IPS-NIHi11 (cell line): Measurements from ENCODE around the gene PSMB8.
"Not testable (repeated sequence)": the region's sequence is repeated elsewhere in the genome, so short reads cannot be mapped to it uniquely, and the experiment has no call there.

Source experiments
- DNase-seq: peaks from one replicate; pipeline ENCODE4 v3.0.0; 2012; ENCODE audit warnings: mixed read lengths, low spot score

Gene PSMB8

GRCh38 chr6:32838114-32838958 lies 5.5 kb downstream of the PSMB8 start, which contains the start of gene TAP2:
Gene TAP2 (minus strand): TSS chr6:32838739. CDS start chr6:32838233, 506 bp downstream.
- DNase-seq, result peak; percentile 93

DNA sequence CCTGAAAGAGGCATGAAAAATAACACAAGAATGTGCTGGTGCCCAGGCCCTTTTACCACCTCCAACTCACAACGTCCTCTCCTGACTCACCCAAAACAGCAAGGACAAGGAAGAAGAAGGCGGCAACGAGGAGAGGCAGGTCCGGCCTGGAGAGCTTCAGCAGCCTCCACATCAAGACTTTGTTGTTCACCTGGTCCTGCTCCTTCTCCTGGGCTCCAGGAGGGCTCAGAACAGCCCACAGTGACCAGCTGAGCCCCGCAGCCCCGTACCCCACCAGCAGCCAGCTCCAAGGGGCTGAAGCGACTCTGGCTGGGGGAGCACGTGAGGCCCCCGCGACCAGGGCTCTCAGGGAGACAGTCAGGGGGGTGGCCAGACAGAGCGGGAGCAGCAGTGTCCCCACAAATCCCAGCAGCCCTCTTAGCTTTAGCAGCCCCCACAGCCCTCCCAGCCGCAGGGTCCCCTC lies 6.2 kb downstream of the PSMB8 start:
- DNase-seq, result no peak

GRCh38 chr6:32836873-32837272 lies 7.0 kb downstream of the PSMB8 start:
- no peak for DNase-seq

GRCh38 chr6:32835167-32835893 lies 8.5 kb downstream of the PSMB8 start:
- DNase-seq, result no peak

- no peak for DNase-seq
These were observed 10.2 kb downstream of the PSMB8 start for GRCh38 chr6:32833664-32834063.

DNA sequence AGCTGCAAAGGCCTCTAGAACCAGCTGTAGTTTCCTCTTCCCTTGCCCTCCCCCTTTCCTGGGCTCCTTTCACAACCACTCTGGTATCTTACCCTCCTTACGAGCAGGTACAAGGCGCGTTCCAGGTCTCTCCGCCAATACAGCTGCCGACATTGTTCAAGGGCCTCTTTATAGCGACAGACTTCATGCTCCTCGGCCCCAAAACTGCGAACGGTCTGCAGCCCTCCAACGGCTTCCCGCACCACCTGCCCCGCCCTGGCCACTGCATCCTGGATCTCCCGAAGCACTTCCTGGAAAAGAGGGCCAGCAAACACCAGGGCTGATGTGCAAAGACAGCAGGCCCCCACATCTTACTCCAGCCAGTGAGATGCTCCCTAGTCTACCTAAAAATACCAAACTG lies 11.3 kb downstream of the PSMB8 start:
- no peak for DNase-seq

DNA sequence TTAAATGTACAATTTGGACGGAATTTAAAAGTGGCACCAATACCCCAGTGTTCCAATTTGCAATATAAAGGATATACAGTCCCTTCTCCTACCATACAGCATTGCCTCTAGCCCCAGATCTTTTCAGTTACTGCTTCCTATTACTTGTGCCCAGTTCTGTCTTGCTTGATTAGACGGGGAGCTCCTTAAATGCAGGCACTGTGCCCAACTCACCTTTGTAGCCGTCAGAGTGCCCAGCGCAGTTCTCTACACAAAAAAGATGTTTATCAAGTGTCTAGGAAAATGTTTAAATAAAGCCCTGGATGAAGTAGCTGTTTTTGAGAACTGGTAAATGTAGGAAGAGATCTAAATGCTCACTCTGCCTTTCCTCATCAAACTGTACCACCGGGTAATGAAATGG lies 12.9 kb downstream of the PSMB8 start:
- DNase-seq, result no peak

DNA sequence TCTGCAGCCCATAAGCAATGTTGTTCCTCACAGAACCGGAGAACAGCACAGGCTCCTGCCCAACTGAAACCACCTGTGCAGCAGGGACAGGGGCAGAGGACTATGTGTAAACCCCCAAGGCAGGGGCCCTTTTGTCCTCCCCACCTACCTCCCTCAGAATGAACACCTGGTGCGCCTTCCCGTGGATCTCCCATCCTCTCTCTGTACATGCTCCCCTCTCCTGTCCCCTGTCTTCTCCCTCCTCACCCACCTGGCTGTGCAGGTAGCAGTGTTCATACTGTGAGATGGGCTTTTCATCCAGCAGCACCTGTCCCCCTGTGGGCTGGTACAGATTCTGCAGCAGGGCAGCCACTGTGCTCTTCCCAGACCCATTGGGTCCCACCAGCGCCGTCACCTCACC lies 13.8 kb downstream of the PSMB8 start:
- no peak for DNase-seq

- DNase-seq, result no peak
These were observed 14.4 kb downstream of the PSMB8 start for GRCh38 chr6:32829495-32829894.

DNA sequence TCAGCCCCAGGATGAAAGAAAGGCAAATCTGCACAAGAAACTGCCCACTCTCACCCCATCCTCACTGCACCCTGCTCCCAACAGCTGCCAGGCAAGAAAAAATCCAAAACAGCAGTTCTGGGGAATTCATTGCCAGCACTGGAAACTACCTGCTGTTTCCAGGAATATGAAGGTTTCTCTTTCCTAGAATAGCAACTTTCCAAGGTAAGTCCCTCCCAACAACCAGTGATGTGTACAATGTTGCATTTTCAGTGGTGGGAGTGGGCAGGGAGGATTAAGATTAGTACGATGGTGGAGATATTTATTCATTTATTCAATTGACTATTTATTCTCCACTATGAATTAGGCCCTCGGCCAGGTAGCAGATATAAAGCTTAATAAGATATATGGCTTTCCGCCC lies 16.8 kb downstream of the PSMB8 start:
- DNase-seq, result no peak

- DNase-seq, result no peak
These were observed 17.9 kb downstream of the PSMB8 start for GRCh38 chr6:32825966-32826365.

GRCh38 chr6:32819729-32820128 lies 24.1 kb downstream of the PSMB8 start:
- DNase-seq, result no peak

DNA sequence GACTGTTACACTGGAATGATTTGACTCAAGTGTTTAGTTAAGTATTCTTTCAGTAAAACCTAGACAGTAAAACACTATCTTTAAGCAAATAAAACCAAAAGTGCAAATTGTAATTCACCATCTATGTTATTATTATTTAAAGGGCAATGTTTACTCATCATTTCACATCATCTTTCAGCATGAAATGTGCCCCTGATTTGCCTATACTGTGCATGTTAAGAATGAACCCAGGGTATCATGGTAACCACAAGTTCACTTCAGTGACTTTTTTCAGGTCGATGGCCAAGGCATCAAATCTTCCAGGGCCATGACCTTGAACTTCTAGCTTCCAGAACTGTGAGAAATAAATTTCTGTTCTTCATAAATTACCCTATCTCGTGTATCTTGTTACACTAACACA lies 25.0 kb downstream of the PSMB8 start:
- DNase-seq, result no peak

GRCh38 chr6:32816746-32817204 lies 27.1 kb downstream of the PSMB8 start, which contains the start of gene HLA-DOB:
Gene HLA-DOB (minus strand): TSS chr6:32817002. CDS start chr6:32816951, 51 bp downstream.
- peak; percentile 48 for DNase-seq

GRCh38 chr6:32815996-32816395 lies 27.9 kb downstream of the PSMB8 start:
- no peak for DNase-seq

DNA sequence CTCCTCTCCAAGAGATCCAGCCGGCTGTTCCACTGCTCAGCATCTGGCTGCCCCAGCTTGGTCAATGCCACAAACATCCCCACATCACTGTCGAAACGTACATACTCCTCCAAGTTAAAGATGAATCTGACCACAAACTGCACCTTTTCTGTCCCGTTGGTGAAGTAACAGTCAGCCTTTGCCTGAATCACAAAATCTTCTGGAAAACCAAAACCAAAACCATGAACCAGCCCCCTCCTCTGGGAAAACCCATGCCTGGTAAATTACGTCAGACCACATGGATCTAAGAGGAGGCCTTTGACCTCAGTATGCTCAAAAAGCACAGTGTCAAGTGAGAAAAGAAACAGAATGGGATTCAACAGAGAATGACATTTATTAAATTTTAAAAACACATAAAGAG lies 28.7 kb downstream of the PSMB8 start:
- no peak for DNase-seq

GRCh38 chr6:32814145-32814544 lies 29.7 kb downstream of the PSMB8 start:
- no peak for DNase-seq

DNA sequence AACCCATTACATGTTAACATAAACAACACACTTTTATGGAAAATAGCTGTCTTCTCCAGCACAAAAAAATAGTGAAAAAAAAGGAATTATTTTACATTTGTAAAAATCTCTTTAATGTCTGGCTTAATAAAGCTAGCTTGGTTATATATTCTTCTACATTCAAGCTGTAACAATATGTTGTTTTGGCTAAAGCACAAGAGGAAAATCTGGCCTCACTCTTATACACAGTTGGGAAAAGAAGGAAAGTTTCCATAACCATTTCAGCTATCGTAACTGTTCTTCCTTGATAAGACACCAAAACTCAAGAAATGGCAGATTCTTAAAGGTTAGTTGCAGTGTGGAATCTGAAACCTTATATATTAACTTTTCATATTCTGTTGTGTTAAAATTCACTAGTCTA lies 34.7 kb downstream of the PSMB8 start:
- DNase-seq, result no peak

- DNase-seq, result no peak
These were observed 36.7 kb downstream of the PSMB8 start for GRCh38 chr6:32807020-32807580.

DNA sequence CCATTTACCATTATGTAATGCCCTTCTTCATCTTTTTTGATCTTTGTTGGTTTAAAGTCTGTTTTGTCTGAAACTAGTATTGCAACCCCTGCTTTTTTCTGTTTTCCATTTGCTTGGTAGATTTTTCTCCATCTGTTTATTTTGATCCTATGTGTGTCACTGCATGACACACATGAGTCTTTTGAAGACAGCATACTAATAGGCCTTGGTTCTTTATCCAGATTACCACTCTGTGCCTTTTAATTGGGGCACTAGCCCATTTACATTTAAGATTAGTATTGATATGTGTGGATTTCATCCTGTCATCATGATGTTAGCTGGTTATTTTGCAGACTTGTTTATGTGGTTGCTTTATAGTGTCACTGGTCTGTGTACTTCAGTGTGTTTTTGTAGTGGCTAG lies 38.4 kb downstream of the PSMB8 start:
- DNase-seq, result not testable (repeated sequence)

DNA sequence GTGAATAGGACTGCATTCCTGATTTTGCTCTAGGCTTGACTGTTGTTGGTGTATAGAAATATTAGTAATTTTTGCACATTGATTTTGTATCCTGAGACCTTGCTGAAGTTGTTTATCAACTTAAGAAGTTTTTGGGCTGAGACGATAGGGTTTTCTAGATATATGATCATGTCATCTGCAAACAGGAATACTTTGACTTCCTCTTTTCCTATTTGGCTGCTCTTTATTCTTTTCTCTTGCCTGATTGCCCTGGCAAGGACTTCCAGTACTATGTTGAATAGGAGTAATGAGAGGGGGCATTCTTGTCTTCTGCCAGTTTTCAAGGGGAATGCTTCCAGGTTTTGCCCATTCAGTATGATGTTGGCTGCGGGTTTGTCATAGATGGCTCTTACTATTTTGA lies 40.4 kb downstream of the PSMB8 start:
- DNase-seq, result no peak

DNA sequence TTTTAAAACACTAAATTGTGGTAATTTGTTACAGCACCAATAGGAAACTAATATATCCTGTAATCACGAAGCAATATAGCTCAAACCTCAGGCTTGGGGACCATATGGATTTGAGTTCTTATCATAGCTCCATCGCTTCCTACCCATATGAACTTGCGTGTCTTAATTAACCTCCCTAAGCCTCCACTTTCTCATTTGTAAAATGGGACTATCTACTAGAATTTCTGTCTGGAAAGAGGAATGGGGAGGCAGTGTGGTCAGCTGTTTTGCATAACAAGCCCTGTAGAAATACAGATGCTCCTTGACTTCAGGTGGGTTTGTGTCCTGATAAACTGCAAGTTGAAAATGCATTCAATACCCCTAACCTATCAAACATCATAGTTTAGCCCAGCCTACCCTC lies 44.1 kb downstream of the PSMB8 start:
- no peak for DNase-seq

- DNase-seq, result no peak
These were observed 44.7 kb downstream of the PSMB8 start for GRCh38 chr6:32799168-32799567.
